GM21390 (cell line): ENCODE measurements around the gene PC.
"Not testable (repeated sequence)": the region's sequence is repeated elsewhere in the genome, so short reads cannot be mapped to it uniquely, and the experiment has no call there.

ENCODE experiments used
- ATAC-seq: cut with Tn5 transposase; IDR thresholded peaks from one replicate; pipeline ENCODE4 v1.9.1; 2021; ENCODE audit not compliant: unreplicated experiment

Gene PC

DNA sequence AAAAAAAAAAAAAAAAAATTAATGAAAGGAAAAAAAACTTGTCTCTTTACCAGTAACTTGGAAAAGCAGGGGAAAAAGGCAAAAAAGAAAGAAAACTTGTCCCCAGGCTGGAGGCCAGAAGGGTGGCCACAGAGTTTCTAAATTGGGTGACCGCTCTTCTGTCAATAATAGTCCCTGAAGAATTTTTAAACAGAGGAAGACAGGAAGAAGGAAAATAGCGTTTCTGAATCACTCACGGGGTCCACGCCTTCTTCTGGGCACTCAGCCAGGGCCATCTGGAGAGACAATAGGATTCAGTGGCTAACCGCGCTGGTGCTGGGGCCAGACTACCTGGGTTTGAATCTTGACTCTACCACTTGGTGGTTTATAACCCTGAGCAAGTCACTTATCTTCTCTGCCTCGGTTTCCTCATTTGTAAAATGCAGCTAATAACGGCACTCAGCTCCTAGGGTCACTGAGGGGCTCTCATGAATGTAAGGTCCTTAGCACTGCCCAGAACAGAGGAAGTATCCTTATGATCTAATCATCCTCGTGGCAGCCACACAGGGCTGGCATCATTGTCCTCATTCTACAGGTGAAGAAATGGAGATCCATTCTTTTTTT lies 23.9 kb upstream of the PC start:
- no peak for ATAC-seq

DNA sequence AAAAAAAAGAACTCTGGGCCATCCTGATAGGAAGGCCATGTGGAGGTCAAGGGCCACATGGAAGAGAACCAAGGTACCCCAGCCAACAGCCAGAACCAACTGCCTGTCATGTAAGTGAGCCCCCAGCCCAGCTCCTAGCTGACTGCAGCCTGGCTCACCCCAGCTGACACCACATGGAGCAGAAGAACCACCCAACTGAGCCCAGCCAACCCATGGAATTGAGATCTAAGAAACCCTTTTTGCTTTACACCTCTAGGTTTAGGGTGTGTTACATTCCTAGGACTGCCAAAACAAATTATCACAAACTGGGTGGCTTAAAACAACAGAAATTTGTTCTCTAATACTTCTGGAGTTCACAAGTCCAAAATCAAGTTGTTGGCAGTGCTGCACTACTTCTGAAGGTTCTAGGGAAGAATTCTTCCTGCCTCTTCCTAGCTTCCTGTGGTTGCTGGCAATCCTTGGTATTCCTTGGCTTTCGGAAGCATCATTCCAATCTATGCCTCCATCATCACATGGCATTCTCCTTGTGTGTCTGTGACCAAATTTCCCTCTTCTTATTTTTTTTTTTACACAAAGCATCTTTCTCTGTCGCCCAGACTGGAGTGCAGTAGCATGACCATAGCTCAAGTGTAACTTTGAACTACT lies 21.3 kb upstream of the PC start:
- no peak for ATAC-seq

DNA sequence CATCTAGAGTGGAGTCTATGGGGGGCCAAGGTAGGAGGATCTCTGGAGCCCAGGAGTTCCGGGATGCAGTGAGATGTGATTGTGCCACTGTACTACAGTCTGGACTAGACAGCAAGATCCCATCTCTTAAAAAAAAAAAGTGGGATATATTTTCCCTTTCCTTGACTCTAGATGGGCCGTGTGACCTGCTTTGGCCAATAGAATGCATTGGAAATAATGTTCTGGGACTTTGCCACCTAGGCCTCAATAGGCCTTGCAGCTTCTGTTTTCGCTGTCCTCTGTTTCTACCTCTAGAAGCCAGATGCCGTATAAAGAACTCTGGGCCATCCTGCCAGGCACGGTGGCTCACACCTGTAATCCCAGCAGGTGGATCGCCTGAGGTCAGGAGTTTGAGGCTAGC lies 20.5 kb upstream of the PC start:
- ATAC-seq = no peak

DNA sequence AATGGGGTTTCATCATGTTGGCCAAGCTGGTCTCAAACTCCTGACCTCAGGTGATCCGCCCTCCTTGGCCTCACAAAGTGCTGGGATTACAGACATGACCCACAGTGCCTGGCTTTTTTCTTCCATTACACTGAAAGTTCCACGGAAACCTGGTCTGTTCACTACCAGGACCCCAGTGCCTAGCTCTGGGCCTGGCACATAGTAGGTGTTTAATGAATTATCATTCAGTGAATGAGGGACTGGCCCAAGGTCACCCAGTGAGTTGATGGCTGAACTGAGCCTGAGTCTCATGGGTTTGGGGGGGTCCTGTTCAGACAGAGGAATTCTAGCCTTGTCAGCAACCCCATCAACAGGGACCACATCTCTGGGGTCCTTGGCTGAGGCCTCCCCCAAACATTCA lies 20.0 kb upstream of the PC start:
- ATAC-seq = no peak

DNA sequence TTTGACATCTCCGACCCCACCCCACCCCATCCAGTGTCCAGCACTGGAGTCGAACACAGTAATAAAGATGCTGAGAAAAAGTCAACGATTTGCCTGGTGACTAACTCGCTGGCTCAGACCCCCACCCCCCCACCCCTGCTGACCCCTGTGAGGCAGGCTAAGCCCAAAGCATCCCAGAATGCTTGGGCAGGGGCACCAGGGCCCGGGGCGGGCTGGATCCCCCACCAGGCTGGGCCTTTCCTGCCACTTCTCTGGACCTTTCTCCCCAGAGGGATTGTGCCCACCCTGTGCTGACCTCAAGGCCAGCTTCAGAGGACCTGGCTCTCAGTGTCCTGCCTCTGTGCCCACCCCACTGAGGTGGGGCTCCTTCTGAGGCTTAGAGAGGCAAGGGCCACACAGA lies 18.7 kb upstream of the PC start:
- no peak for ATAC-seq

DNA sequence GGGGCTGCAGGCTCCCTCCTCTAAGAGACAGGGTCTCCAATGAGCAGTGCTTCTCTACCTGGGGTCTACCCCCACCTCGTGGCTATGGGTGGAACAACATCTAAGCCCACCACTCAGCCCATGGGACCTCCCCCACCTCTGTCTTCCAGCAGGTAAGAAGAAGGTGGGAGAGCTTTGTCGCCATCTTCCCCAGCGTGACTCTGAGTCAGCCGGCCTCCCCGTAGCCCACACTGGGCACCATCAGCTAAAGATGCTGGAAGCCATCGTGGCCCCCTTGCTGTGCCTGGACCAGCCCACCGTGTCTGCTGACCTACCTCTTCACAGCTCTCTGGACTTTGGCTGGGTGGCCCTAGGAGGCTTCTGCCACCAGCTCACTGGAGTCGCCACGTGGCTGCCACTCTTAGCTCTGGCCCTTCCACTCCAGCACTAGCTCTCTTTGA lies 17.9 kb upstream of the PC start:
- ATAC-seq = no peak

DNA sequence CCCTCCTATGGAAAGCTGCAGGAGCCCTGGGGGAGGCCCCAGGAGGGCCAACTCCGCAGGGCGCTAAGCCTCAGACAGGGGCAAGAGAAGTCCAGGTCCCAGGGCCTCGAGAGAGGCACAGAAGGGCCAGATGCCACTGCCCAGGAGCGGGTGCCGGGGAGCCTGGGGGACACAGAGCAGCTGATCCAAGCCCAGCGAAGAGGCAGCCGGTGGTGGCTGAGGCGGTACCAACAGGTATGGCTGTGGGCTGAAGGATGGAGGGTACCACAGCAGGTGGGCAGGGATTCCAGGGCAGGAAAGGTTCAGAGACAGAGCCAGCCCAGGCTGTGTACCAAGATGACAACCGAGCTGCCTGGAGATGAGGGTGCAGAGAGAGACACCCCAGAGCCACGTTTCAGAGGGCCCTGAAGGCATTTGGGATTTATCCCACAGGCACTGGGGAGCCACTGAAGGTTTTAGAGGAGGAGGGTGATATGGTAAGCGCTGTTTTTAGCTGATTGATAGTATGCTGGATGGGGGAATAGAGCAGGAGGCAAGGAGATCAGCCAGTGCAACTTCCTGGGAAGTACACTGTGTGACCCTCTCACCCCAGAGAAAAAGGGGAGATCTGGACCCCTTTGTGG lies 17.3 kb upstream of the PC start:
- ATAC-seq = no peak

DNA sequence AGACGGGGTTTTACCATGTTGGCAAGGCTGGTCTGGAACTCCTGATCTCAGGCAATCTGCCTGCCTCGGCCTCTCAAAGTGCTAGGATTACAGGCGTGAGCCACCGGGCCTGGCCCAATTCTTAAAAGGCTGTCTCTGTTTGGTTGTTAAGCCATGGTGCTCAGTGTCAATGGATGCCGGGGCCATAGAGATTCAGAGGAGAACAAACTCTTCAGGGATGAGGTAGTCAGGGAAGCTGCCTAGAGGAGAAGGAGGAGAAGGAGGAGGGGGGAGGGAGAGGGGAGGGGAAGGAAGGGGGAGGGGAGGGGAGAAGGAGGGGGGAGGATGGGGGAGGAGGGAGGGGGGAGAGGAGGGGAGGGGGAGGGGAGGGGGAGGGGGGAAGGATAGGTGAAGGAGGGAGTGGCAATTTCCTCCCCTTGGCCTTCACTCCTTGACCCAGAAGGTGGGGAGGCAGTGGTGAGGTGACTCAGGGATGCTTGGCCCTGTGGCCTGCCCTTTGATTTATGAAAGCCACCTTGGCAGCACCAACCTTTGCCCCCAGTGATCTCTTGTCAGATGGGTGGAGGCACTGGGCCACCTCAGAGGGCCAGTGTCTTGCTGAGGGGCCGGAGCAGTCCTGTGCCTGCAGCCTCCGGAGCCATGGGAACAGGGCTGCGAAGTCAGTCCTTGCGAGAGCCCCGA lies 16.7 kb upstream of the PC start, which contains the start of gene C11orf86:
Gene C11orf86 (plus strand): TSS at position 581 of the 681 bp plus-strand sequence. CDS start 59 bp downstream, at position 640.
- no peak for ATAC-seq

DNA sequence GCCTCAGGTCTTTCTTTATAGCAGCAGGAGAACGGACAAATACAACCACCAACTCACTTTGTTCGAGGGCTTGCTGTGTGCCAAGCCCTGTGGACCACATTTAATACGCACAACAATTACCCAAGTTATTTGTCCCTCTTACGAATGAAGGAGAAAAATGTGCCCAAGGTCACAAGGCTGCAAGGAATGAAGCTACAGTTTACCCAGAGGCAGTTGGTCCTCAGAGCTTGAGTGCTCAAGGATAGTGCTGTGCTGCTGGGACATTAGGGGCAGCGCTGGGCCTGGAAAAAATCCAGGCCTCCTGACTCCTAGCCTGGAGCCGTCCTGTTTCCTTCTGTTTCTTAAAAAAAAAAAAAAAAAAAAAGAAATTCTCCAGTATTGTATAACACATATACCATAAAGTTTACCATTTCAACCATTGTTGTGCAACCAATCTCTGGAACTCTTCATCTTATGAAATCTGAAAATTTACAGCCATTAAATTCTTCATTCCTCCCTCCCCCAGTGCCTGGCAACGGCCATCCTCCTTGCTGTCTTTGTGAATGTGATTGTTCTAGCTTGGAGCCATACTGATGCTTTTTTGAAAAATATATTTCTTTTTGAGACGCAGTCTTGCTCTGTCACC lies 15.9 kb upstream of the PC start:
- no peak for ATAC-seq

DNA sequence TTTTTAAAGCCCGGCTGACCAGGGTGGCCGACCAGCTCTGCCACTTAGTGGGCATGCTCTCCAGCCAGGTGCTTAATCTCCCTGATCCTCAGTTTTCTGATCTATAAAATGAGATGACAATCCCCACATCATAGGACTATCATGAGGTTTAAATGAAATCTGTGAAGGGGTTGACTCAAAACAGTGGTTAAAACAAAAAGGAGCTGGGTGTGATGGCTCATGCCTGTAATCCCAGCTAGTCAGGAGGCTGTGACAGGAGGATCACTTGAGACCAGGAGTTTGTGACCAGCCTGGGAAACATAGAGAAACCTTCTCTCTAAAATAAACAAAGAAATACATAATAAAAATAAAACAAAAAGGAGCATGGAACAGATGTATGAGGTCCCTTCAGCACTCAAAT lies 13.3 kb upstream of the PC start:
- ATAC-seq = no peak

DNA sequence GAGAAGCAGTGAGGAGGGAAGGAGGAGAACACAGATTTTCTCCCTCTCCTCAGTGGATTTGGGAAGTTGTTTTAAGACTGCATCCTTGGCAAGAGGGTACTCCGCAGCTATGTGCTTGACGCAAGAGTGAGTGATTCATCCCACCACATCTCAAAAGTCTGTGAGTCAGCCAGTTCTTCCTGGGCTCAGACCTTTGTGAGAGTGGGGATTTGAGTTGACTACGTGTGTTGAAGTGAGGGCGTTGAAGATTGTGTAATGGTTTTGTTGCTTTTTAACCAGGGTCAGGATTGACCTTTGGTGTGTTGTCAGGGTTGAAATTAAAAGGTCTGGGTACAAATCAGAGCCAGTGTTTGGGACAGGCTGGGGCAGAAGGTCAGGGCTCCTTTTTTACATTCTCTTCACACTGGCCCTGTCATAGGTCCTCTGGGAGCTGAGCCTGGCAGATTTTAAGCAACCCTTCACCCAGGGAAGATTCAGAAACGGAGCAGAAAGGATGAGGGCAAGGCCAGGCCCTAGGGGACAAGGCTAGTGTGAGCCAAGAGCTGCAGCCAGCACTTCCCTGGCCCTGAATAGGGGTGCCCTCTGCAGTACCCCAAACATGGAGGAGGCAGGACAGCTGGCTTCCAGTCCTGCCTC lies 12.7 kb upstream of the PC start:
- no peak for ATAC-seq

DNA sequence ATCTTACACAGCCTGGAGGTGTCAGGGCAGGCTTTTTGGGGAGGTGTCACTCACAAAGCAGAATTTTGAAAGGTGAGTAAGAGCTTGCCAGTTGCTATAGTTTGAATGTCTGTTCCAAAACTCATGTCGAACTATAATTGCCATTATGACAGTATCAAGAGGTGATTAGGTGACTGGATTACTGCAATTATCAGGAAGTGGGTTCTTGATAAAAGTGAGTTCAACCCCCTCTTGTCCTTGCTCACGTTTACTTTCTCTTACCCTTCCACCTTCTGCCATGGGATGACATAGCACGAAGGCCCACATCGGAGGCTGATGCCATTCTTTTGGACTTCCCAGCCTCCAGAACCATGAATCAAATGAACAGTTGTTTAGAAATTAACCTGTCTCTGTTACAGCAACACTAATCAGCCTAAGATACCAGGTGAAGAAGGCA lies 12.2 kb upstream of the PC start:
- ATAC-seq = no peak

DNA sequence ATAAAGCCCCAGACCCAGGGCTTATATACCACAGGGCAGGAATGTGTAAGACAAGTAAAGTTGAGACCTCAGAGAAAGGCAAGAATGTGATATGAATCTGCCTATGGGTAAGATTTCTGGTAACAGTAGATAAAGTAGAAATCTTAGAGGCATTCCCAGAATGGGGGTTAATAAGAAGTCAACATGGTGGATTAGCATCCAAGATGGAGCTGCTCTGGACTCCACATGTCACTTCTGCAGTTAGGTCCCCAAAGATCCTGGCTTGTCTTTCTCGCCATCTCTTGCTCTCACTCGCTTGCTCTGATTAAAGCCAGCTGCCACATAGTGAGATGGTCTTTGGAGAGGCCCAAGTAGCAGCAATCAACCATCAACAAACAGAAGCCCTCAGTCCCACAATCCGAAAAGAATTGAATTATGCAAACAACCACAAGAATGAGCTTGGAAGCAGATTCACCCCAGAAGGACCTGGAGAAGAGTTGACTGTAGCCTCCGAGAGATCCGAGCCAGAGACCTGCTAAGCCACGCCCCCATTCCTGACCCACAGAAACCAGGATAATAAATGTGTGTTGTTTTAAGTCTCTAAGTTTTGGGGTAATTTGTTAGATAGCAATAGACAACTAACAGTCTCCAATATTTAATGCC lies 11.5 kb upstream of the PC start:
- ATAC-seq = no peak

DNA sequence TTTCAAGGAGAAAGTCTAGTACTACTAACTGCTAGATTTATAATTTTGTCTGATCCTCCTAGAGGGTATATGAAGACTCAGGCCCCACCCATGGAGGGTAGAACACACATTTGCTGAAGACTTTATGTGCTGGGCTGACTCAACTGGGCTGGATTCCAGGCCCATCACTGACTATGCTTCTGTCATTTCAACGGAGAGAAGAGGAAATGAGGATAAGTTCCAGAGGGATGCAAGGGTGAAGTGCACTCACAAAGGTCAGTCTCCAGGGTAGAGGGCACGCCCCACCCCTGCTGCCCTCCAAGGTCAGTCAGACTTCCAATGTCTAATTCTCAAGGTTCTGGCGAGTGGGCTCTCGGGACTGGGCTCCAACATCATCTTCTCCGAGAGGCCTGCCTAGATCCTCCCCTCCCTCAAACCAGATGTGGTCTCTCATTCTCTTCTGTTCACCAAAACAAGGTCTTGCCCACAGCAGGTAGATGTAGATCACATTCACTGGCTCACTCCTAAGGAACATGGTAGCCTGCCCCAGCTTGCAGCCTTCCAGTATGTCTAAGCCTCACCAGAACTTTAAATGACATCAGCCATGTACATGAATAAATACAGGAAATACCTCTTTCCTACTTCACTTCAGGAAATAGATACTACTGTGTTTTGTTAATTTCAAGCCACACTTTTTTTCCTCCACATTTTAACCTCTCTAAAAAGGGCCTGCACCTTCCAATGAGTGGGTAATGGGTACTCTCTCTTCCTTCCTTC lies 9.7 kb upstream of the PC start:
- no peak for ATAC-seq

DNA sequence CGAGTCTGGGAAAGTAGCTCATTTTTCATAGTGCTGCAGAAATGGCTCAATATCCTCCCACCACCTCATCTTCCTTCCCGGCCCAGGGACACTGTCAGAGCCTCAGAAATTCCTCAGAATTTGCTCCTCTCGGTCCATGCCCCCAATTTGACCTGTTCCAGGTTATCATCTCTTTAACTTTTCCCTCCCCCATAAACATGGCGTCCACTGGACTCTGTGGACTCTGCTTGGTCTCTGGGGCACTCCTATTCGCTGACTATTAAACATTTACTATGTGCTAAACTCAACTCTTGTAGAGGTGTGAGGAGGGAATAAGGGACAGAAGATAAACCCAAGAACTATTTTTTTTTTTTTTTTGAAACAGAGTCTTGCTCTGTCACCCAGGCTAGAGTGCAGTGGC lies 8.2 kb upstream of the PC start:
- no peak for ATAC-seq

DNA sequence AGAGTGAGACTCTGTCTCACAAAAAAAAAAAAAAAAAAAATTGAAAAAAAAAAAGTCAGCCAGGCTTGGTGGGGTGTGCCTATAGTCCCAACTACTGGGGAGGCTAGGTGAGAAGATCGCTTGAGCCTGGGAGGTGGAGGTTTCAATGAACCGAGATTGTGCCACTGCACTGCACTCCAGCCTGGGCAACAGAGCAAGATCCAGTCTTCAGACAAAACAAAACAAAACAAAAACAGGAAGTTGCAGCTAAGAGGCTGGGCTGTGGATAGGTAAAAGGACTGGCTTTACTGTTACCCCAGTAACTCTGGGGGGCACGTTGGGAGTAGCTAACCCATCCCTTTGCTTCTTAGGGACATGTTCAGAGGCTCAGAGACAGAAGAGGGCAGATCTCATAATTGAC lies 6.3 kb upstream of the PC start:
- no peak for ATAC-seq

DNA sequence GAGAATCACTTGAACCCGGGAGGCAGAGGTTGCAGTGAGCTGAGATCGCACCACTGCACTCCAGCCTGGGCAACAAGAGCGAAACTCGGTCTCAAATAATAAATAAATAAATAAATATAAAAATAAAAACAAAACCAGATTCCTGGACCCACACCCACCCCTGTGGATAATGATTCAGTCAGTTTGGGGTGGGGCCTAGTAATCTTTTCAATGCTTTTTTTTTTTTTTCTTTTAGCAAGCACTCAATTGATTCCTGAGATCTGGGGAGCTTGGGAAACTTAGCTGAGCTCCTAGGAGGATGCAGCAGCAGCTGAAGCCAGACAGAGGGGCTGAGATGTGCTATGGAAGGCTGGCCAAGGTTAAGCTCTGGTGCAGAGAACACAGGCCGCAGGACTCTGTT lies 4.6 kb upstream of the PC start:
- no peak for ATAC-seq

DNA sequence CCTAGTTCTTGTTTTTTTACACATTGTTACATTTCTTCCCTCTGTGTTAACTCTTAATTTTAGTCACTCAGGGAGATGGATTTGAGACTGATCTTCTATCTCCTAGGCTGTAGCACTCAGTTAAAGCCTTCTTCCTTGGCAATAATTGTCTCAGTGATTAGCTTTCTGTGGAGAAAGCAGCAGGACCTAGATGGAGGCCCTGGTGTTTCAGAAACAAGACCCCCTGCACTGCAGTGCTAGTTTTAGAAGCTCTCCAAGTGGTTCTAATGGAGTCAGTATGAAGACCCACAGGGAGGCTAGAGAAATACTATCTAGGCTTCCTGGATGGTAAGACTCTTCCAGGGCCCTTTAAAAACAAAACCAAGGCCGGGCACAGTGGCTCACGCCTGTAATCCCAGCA lies 4.1 kb upstream of the PC start:
- ATAC-seq = no peak

DNA sequence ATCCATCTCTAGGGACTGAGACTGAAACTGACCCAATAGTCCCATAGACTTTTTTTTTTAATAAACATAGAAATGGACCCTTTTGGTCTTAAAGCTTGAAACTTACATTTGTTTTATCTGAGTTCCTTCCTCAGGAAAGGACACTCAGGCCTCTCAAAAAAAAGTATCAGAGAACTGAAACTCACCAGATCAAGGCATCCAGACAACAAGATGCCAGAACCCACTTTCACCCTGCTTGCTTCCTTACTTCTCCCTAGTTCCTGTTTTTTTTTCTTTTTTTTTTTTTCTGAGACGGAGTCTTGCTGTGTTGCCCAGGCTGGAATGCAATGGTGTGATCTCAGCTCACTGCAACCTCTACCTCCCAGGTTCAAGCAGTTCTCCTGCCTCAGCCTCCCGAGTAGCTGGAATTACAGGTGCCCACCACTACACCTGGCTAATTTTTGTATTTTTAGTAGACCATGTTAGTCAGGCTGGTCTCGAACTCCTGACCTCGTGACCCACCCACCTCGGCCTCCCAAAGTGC lies 3.6 kb upstream of the PC start:
- ATAC-seq = not testable (repeated sequence)

DNA sequence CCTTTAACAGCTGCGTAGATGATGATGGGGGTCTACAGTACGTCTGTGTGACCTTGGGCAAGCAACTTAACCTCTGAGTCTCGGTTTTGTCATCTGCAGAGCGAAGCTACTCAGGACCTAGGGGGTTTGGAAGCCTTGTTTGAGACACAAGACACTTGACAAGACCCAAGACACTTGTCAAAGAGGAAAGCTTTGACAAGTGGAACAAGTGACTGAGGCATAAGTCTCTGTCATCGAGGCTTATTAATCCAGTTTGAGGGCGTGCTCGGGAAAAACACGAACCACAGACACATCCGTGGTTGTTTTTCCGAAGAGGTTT lies 732 bp upstream of the PC start:
- ATAC-seq = no peak
